HCT116 (cell line): ENCODE results near the gene INTS14. TPM values are rescaled to one million over a fixed set of nuclear protein-coding genes. Genes with fewer than 3 reads are reported as not detected.

Source experiments
- ATAC-seq: fragments of 200-7000 bp; cut with Tn5 transposase; 2 replicates; pipeline ENCODE4 v1.9.1; 2020; ENCODE audit warnings: mild to moderate bottlenecking, moderate library complexity
- BruUV-seq: library from RNA; stranded (reverse); fragments of 400-500 nt; replicated peaks from 2 replicates; lab custom pipeline; 2021; lab: Mats Ljungman, UMichigan
- CTCF ChIA-PET: fragments of 300-600 bp; sonication (Branson Sonifier 250); formaldehyde crosslinking; loops from one replicate; lab custom pipeline; 2021; ENCODE audit warnings: antibody characterized with exemption; lab: Charles Lee
- POLR2A ChIA-PET: fragments of 300-600, 350-600 bp; sonication (Branson Sonifier 250); formaldehyde crosslinking; loops from one replicate; lab custom pipeline; 2021; ENCODE audit warnings: antibody characterized with exemption; lab: Charles Lee
- RAD21 ChIA-PET, 2 experiments: fragments of 300-600 bp; sonication (Branson Sonifier 250); formaldehyde crosslinking; loops; one replicate each; lab custom pipeline; 2023; ENCODE audit warnings: low total read pairs in 2 of 2; ENCODE audit not compliant: uncharacterized antibody in 2 of 2, unreplicated experiment in 2 of 2, low non-redundant PET in 1 of 2; lab: Charles Lee
- DNase-seq: peaks from one replicate; pipeline ENCODE4 v3.0.0-alpha.2; 2010; ENCODE audit warnings: low read depth, low spot score
- H2AFZ ChIP-seq: fragments of 200-600 bp; shearing (Covaris generic), sonication (generic); 2 replicates; pipeline ENCODE4 v1.6.1; 2017; ENCODE audit warnings: low read depth, mixed run types, mixed read lengths, antibody characterized with exemption, low read length; ENCODE audit not compliant: poor library complexity, severe bottlenecking
- H3K27ac ChIP-seq: 2 replicates; pipeline ENCODE4 v1.5.1; 2012; ENCODE audit warnings: low read depth, low read length
- H3K27me3 ChIP-seq: fragments of 200-600 bp; sonication (generic); 2 replicates; pipeline ENCODE4 v1.6.1; 2016; ENCODE audit warnings: mixed run types, low read length, mixed read lengths; ENCODE audit not compliant: insufficient read depth
- H3K36me3 ChIP-seq, 2 experiments: fragments of 200-500 bp in 1 of 2; fragments of 200-600 bp in 1 of 2; sonication (Bioruptor generic) in 1 of 2; sonication (generic) in 1 of 2; 2 replicates each; pipeline versions ENCODE4 v1.5.1 to v1.6.1; 2014 to 2016; ENCODE audit warnings: low read length in 2 of 2, inconsistent platforms in 1 of 2, mixed read lengths in 1 of 2, mixed run types in 1 of 2; ENCODE audit not compliant: insufficient read depth in 2 of 2, control insufficient read depth in 1 of 2
- H3K4me1 ChIP-seq, 2 experiments: fragments of 200-600 bp in 1 of 2; sonication (generic) in 1 of 2; 2 replicates each; pipeline versions ENCODE4 v1.5.1 to v1.6.1; 2012 to 2017; ENCODE audit warnings: low read length in 2 of 2, inconsistent platforms in 1 of 2, mild to moderate bottlenecking in 1 of 2, mixed read lengths in 1 of 2, mixed run types in 1 of 2, moderate library complexity in 1 of 2; ENCODE audit not compliant: insufficient read depth in 2 of 2, control insufficient read depth in 1 of 2
- H3K4me2 ChIP-seq: fragments of 200-600 bp; sonication (generic); 2 replicates; pipeline ENCODE4 v1.6.1; 2017; ENCODE audit warnings: mixed run types, low read length, mixed read lengths
- H3K4me3 ChIP-seq, 2 experiments: fragments of 200-600 bp in 1 of 2; sonication (generic) in 1 of 2; replicated peaks in 1 of 2; 2 replicates each; pipeline ENCODE4 v1.5.1; 2011 to 2016; ENCODE audit warnings: low read length in 2 of 2, control low read depth in 1 of 2, low read depth in 1 of 2, mild to moderate bottlenecking in 1 of 2, mixed read lengths in 1 of 2, mixed run types in 1 of 2
- H3K79me2 ChIP-seq: fragments of 200-600 bp; sonication (generic); 2 replicates; pipeline ENCODE4 v1.6.1; 2017; ENCODE audit warnings: mild to moderate bottlenecking, mixed run types, low read length, moderate library complexity, mixed read lengths; ENCODE audit not compliant: insufficient read depth
- H3K9ac ChIP-seq: fragments of 200-600 bp; sonication (generic); 2 replicates; pipeline ENCODE4 v1.6.1; 2016; ENCODE audit warnings: low read length, mixed read lengths
- H3K9me2 ChIP-seq: fragments of 200-600 bp; sonication (generic), shearing (Covaris generic); 2 replicates; pipeline ENCODE4 v1.6.1; 2017; ENCODE audit warnings: mixed run types, mild to moderate bottlenecking, moderate library complexity; ENCODE audit not compliant: insufficient read depth
- H3K9me3 ChIP-seq, 2 experiments: fragments of 200-500 bp in 1 of 2; fragments of 200-600 bp in 1 of 2; sonication (Bioruptor generic) in 1 of 2; sonication (generic) in 1 of 2; 2 replicates each; pipeline ENCODE4 v1.6.1; 2014 to 2017; ENCODE audit warnings: low read length in 2 of 2, mixed read lengths in 2 of 2, inconsistent platforms in 1 of 2, low read depth in 1 of 2, mild to moderate bottlenecking in 1 of 2, mixed run types in 1 of 2, moderate library complexity in 1 of 2; ENCODE audit not compliant: control insufficient read depth in 1 of 2, insufficient read depth in 1 of 2
- H4K20me1 ChIP-seq: fragments of 200-600 bp; sonication (generic), shearing (Covaris generic); 2 replicates; pipeline ENCODE4 v1.6.1; 2017; ENCODE audit warnings: mixed run types, mild to moderate bottlenecking, moderate library complexity; ENCODE audit not compliant: insufficient read depth
- ATF3 ChIP-seq: IDR thresholded peaks from 2 replicates; pipeline ENCODE4 v1.6.1; 2012
- CBX3 ChIP-seq: IDR thresholded peaks from 2 replicates; pipeline ENCODE4 v1.6.1; 2012; ENCODE audit warnings: low read depth
- CTCF ChIP-seq, 3 experiments: fragments of 200-600 bp in 1 of 3; sonication (generic) in 1 of 3; IDR thresholded peaks in 2 of 3; conservative IDR thresholded peaks in 1 of 3; 2 replicates each; pipeline ENCODE4 v1.5.1; 2012 to 2017; ENCODE audit warnings: low read depth in 2 of 3, low read length in 2 of 3, antibody characterized with exemption in 1 of 3, borderline replicate concordance in 1 of 3, control low read depth in 1 of 3, mild to moderate bottlenecking in 1 of 3, mixed read lengths in 1 of 3, mixed run types in 1 of 3, moderate library complexity in 1 of 3; ENCODE audit not compliant: insufficient read depth in 1 of 3
- EGR1 ChIP-seq: IDR thresholded peaks from 2 replicates; pipeline ENCODE4 v1.6.1; 2012; ENCODE audit warnings: low read depth
- FOSL1 ChIP-seq: IDR thresholded peaks from 2 replicates; pipeline ENCODE4 v1.6.1; 2012; ENCODE audit warnings: low read depth
- JUND ChIP-seq: IDR thresholded peaks from 2 replicates; pipeline ENCODE4 v1.6.1; 2012
- MAX ChIP-seq: IDR thresholded peaks from 2 replicates; pipeline ENCODE4 v1.6.1; 2012
- POLR2AphosphoS5 ChIP-seq: IDR thresholded peaks from 2 replicates; pipeline ENCODE4 v1.6.1; 2011; ENCODE audit warnings: mild to moderate bottlenecking, low read depth, low read length, moderate library complexity
- REST ChIP-seq: IDR thresholded peaks from 2 replicates; pipeline ENCODE4 v1.6.1; 2012; ENCODE audit warnings: low read depth
- SIN3A ChIP-seq: IDR thresholded peaks from 2 replicates; pipeline ENCODE4 v1.6.1; 2012; ENCODE audit warnings: low read depth
- TCF7L2 ChIP-seq: IDR thresholded peaks from 2 replicates; pipeline ENCODE4 v1.7.0; 2011; ENCODE audit warnings: borderline replicate concordance, inconsistent platforms; ENCODE audit not compliant: insufficient read depth, insufficient read length; ENCODE audit errors: extremely low read depth
- YY1 ChIP-seq: IDR thresholded peaks from 2 replicates; pipeline ENCODE4 v1.6.1; 2011; ENCODE audit warnings: low read length, low read depth, moderate library complexity, mild to moderate bottlenecking; ENCODE audit not compliant: insufficient replicate concordance; ENCODE audit errors: extremely low read depth
- ZFX ChIP-seq: fragments of 450-650 bp; IDR thresholded peaks from 2 replicates; pipeline ENCODE4 v1.6.1; 2017
- intact Hi-C: fragments of 100-400 bp; cut with micrococcal nuclease; formaldehyde crosslinking; loops from 2 replicates; pipeline ENCODE4 v1.10.0; 2022
- total RNA-seq: library from RNA; stranded (reverse); gene quantifications from one replicate; pipeline ENCODE4 v1.2.1, GENCODE V29; 2021; ENCODE audit not compliant: unreplicated experiment

INTS14 gene
- total RNA-seq, 1 experiment from 2014 or later, result 50.1 TPM

GRCh38 chr15:65558997-65559760 is 51.8 kb downstream of the INTS14 start:
- Histone ChIP-seq H3K9ac (no peak overlapping the region), H3K27ac (no peak overlapping the region), H3K27me3 (no peaks in the 10 kb centered on the region), H3K4me1 (no peaks in the 10 kb centered on the region), H4K20me1 (no peaks in the 10 kb centered on the region), H3K36me3 (peaks cover 14 to 44% of the 10 kb centered on the region in 2 experiments; a peak in 2 of 4 replicates), H3K4me3 (no peak overlapping the region)
- ATAC-seq (no peak), DNase-seq (no peak)
- ChIA-PET POLR2A (no interaction called here), RAD21 (no interaction called here)
- TF ChIP-seq CTCF (IDR thresholded peaks at IDR 0.05 in 2 of 3, conservative IDR thresholded peaks at IDR 0.05 in 1 of 3; ENCODE audit: borderline replicate concordance in 1 of 3, insufficient read depth in 1 of 3, low read depth in 2 of 3, low read length in 2 of 3), result no peak
- TF ChIP-seq REST, result no peak
- TF ChIP-seq EGR1, result no peak
- no peak for TF ChIP-seq ATF3
- no peak for TF ChIP-seq MAX
- no peak for TF ChIP-seq POLR2AphosphoS5
- no peak for TF ChIP-seq TCF7L2
- TF ChIP-seq SIN3A, result no peak
- TF ChIP-seq FOSL1, result no peak
- no peak for TF ChIP-seq CBX3
- TF ChIP-seq JUND, result no peak
- no peak for TF ChIP-seq ZFX
- TF ChIP-seq YY1, result no peak
- TF ChIP-seq, all 23 proteins: peak for 0
- no TSS peak for BruUV-seq
- Histone ChIP-seq H2AFZ (no peak overlapping the region), H3K79me2 (peaks cover 38% of the 10 kb centered on the region; the same call in 1 of the 2 replicates), H3K4me2 (no peak overlapping the region), H3K9me3 (no peaks in the 10 kb centered on the region), H3K9me2 (no peaks in the 10 kb centered on the region)
- CTCF ChIA-PET, result interaction anchor here (0.7 kb wide), 1 partner anchor 173 kb away, joined by 3 read pairs; no protein-coding TSS in a partner anchor
- intact Hi-C loops, result no loop called here
